ENCODE data around the gene MACO1. TPM values are rescaled to one million over a fixed set of nuclear protein-coding genes. Genes with fewer than 3 reads are reported as not detected.
A peak's percentile ranks its signal among the peaks of the same experiment; 100 is the strongest.
"Not testable (repeated sequence)": the region's sequence is repeated elsewhere in the genome, so short reads cannot be mapped to it uniquely, and the experiment has no call there.

MACO1 gene
- total and polyA plus RNA-seq, 10 of the 15 experiments (the other 5 are each of a cell fraction or from before 2014, with no cell fraction given), result 3.2 to 19.8 (median 10.3) TPM

DNA sequence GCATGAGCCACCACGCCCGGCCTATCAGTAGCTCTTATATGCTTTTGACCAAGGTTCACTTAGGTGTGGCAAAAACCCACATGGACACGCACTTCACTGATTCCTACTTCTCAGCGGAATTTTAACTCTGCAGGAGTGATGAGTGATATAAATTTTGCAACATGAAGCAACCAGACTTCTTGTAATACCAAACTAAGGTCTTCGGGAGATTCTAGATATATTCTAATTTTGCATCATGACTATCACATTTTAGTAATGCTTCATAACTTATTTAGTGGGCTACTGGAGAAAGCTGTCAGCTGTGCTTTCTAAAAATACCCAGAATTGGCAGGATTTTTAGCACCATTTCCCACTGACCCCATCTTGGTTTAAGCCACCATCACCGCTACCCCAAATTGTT, 37.9 kb upstream of the MACO1 start:
- ChIA-PET RAD21 (ENCODE audit: unreplicated experiment) (no interaction called here), SMC1A (ENCODE audit: uncharacterized antibody, unreplicated experiment) (no interaction called here), CTCF (no interaction called here), POLR2A (interaction anchor here (0.6 to 0.7 kb wide), 2 partner anchors 105 to 922 kb away, joined by 3 to 8 read pairs; no protein-coding TSS in a partner anchor)
- DNase-seq (ENCODE audit: low read depth, low spot score), result no peak
- in situ Hi-C loops (cut with MboI), result no loop called here
- Histone ChIP-seq H3K4me2 (ENCODE audit: control insufficient read depth, insufficient read depth) (no peak overlapping the region), H3K4me1 (ENCODE audit: control insufficient read depth, insufficient read depth, low read length) (no peaks in the 10 kb centered on the region), H3K79me2 (ENCODE audit: control insufficient read depth, insufficient read depth, low read length) (no peaks in the 10 kb centered on the region), H4K20me1 (ENCODE audit: control insufficient read depth, insufficient read depth) (no peaks in the 10 kb centered on the region), H2AFZ (ENCODE audit: control insufficient read depth, low read depth, low read length) (no peak overlapping the region), H3K36me3 (ENCODE audit: control insufficient read depth in 2 of 2, insufficient read depth in 2 of 2, low read length in 1 of 2) (no peaks in the 10 kb centered on the region), H3K9me3 (replicated peaks; ENCODE audit: control insufficient read depth, insufficient read depth, low read length) (no peaks in the 10 kb centered on the region), H3K9ac (ENCODE audit: control insufficient read depth, insufficient read depth, low read length) (no peak overlapping the region), H3K4me3 (no peak overlapping the region), H3K27me3 (replicated peaks in 1 of 2; ENCODE audit: control insufficient read depth in 2 of 2, insufficient read depth in 2 of 2, low read length in 1 of 2) (no peaks in the 10 kb centered on the region), H3K27ac (ENCODE audit: control insufficient read depth, insufficient read depth) (no peak overlapping the region)
- BruUV-seq (replicated peaks), result no TSS peak
- WGBS (ENCODE audit: insufficient coverage, insufficient replicate concordance, low lambda C conversion rate, missing lambda C conversion rate), result 75% methylated on average over 6 of the region's 6 CpGs
- no peak for ATAC-seq
- intact Hi-C loops (cut with micrococcal nuclease; ENCODE audit: unreplicated experiment), result no loop called here
- TF ChIP-seq, protein P1, sequence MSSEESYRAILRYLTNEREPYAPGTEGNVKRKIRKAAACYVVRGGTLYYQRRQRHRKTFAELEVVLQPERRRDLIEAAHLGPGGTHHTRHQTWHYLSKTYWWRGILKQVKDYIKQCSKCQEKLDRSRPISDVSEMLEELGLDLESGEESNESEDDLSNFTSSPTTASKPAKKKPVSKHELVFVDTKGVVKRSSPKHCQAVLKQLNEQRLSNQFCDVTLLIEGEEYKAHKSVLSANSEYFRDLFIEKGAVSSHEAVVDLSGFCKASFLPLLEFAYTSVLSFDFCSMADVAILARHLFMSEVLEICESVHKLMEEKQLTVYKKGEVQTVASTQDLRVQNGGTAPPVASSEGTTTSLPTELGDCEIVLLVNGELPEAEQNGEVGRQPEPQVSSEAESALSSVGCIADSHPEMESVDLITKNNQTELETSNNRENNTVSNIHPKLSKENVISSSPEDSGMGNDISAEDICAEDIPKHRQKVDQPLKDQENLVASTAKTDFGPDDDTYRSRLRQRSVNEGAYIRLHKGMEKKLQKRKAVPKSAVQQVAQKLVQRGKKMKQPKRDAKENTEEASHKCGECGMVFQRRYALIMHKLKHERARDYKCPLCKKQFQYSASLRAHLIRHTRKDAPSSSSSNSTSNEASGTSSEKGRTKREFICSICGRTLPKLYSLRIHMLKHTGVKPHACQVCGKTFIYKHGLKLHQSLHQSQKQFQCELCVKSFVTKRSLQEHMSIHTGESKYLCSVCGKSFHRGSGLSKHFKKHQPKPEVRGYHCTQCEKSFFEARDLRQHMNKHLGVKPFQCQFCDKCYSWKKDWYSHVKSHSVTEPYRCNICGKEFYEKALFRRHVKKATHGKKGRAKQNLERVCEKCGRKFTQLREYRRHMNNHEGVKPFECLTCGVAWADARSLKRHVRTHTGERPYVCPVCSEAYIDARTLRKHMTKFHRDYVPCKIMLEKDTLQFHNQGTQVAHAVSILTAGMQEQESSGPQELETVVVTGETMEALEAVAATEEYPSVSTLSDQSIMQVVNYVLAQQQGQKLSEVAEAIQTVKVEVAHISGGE (CRISPR knock-in tag; IDR thresholded peaks at IDR 0.05), result no peak
- TF ChIP-seq KDM1A (IDR thresholded peaks at IDR 0.05; ENCODE audit: borderline replicate concordance), result no peak
- TF ChIP-seq TARDBP (IDR thresholded peaks at IDR 0.05; ENCODE audit: borderline replicate concordance), result no peak
- TF ChIP-seq ZBED1 (IDR thresholded peaks at IDR 0.05; ENCODE audit: borderline replicate concordance), result no peak
- TF ChIP-seq POU2F2 (IDR thresholded peaks at IDR 0.05; ENCODE audit: borderline replicate concordance, low read depth, low read length), result no peak
- TF ChIP-seq, protein P2, sequence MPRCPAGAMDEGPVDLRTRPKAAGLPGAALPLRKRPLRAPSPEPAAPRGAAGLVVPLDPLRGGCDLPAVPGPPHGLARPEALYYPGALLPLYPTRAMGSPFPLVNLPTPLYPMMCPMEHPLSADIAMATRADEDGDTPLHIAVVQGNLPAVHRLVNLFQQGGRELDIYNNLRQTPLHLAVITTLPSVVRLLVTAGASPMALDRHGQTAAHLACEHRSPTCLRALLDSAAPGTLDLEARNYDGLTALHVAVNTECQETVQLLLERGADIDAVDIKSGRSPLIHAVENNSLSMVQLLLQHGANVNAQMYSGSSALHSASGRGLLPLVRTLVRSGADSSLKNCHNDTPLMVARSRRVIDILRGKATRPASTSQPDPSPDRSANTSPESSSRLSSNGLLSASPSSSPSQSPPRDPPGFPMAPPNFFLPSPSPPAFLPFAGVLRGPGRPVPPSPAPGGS (IDR thresholded peaks at IDR 0.05; ENCODE audit: borderline replicate concordance, insufficient read depth, low read depth, low read length, poor library complexity, severe bottlenecking), result no peak
- TF ChIP-seq PML (IDR thresholded peaks at IDR 0.05; ENCODE audit: low read length), result no peak
- no peak for TF ChIP-seq POLR2A (IDR thresholded peaks at IDR 0.05; ENCODE audit: low read depth, low read length)
- TF ChIP-seq STAT3 (IDR thresholded peaks at IDR 0.05; ENCODE audit: low read depth, low read length), result no peak
- no peak for TF ChIP-seq RBBP5 (conservative IDR thresholded peaks at IDR 0.05)
- no peak for FAIRE-seq

DNA sequence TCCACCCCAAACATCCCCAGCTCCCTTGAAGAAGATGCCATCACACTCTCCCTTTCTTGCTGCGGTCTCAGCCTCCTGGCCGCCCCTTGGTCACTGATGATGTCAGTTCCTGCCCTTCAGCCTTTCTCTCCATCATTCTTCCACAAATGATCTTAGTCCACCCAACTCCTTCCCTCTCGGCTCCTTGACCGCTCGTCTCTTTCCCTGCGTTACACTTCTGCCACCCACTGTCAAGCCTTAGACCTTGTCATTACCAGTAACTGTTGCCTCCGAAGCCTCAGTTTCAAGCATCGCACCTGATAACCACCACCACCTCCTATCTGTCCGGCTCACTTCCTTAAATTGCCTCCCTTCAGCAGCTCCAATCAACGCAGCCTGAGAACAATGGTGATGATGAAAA, 33.1 kb upstream of the MACO1 start:
- DNase-seq (ENCODE audit: low read depth, low spot score); POLR2A ChIA-PET; H3K4me1 ChIP-seq (ENCODE audit: control insufficient read depth, insufficient read depth, low read length); FAIRE-seq; H3K27me3 ChIP-seq (replicated peaks in 1 of 2; ENCODE audit: control insufficient read depth in 2 of 2, insufficient read depth in 2 of 2, low read length in 1 of 2); H3K4me3 ChIP-seq; H2AFZ ChIP-seq (ENCODE audit: control insufficient read depth, low read depth, low read length); in situ Hi-C loops (cut with MboI); BruUV-seq (replicated peaks); SMC1A ChIA-PET (ENCODE audit: uncharacterized antibody, unreplicated experiment); H3K9ac ChIP-seq (ENCODE audit: control insufficient read depth, insufficient read depth, low read length); H3K27ac ChIP-seq (ENCODE audit: control insufficient read depth, insufficient read depth); H4K20me1 ChIP-seq (ENCODE audit: control insufficient read depth, insufficient read depth); intact Hi-C loops (cut with micrococcal nuclease; ENCODE audit: unreplicated experiment); H3K36me3 ChIP-seq (ENCODE audit: control insufficient read depth in 2 of 2, insufficient read depth in 2 of 2, low read length in 1 of 2); H3K9me3 ChIP-seq (replicated peaks; ENCODE audit: control insufficient read depth, insufficient read depth, low read length); H3K4me2 ChIP-seq (ENCODE audit: control insufficient read depth, insufficient read depth); H3K79me2 ChIP-seq (ENCODE audit: control insufficient read depth, insufficient read depth, low read length); RAD21 ChIA-PET (ENCODE audit: unreplicated experiment): not testable (repeated sequence)
- CTCF ChIA-PET, result interaction anchor here (0.6 kb wide), 1 partner anchor 291 kb away, joined by 3 read pairs; no protein-coding TSS in a partner anchor
- 65% methylated on average over 2 of the region's 10 CpGs for WGBS (ENCODE audit: insufficient coverage, insufficient replicate concordance, low lambda C conversion rate, missing lambda C conversion rate)
- ATAC-seq, result peak; percentile 65
